Measurements from ENCODE around the gene LILRB3.

GRCh38 chr19:54230031-54230430 is 7.2 kb upstream of the LILRB3 start:
- no peak for TF ChIP-seq CTCF (IDR thresholded peaks at IDR 0.05)
- TF ChIP-seq POLR2A (IDR thresholded peaks at IDR 0.05): no peak

Data from uterus (tissue), 2 donors.